Breast epithelium (tissue), 3 donors: ENCODE results near the gene RYK.
"Not testable (repeated sequence)": the region's sequence is repeated elsewhere in the genome, so short reads cannot be mapped to it uniquely, and the experiment has no call there.

Source experiments
- POLR2A ChIP-seq: fragments of 450-650 bp; IDR thresholded peaks from one replicate; pipeline ENCODE4 v1.6.1; 2016; ENCODE audit warnings: antibody characterized with exemption, mild to moderate bottlenecking, moderate library complexity
- TF ChIP-seq, protein P1 (sequence below), 3 donors: fragments of 450-650 bp; IDR thresholded peaks; one replicate each; pipeline ENCODE4 v1.5.1; 2016 to 2017; ENCODE audit warnings: antibody characterized with exemption in 3 of 3, mild to moderate bottlenecking in 3 of 3, moderate library complexity in 3 of 3

DNA sequence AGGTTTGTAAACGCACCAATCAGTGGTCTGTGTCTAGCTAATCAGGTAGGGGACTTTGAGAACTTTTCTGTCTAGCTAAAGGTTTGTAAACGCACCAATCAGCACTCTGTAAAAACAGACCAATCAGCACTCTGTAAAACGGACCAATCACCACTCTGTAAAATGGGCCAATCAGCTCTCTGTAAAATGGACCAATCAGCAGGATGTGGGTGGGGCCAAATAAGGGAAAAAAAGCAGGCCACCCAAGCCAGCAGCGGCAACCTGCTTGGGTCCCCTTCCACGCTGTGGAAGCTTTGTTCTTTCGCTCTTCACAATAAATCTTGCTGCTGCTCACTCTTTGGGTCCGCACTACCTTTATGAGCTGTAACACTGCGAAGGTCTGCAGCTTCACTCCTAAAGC, 50.8 kb downstream of the RYK start:
- TF ChIP-seq POLR2A = not testable (repeated sequence)
- TF ChIP-seq, protein P1, sequence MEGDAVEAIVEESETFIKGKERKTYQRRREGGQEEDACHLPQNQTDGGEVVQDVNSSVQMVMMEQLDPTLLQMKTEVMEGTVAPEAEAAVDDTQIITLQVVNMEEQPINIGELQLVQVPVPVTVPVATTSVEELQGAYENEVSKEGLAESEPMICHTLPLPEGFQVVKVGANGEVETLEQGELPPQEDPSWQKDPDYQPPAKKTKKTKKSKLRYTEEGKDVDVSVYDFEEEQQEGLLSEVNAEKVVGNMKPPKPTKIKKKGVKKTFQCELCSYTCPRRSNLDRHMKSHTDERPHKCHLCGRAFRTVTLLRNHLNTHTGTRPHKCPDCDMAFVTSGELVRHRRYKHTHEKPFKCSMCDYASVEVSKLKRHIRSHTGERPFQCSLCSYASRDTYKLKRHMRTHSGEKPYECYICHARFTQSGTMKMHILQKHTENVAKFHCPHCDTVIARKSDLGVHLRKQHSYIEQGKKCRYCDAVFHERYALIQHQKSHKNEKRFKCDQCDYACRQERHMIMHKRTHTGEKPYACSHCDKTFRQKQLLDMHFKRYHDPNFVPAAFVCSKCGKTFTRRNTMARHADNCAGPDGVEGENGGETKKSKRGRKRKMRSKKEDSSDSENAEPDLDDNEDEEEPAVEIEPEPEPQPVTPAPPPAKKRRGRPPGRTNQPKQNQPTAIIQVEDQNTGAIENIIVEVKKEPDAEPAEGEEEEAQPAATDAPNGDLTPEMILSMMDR (IDR thresholded peaks at IDR 0.05) = not testable (repeated sequence)
